Measurements from ENCODE around the gene POLE3. TPM values are rescaled to one million over a fixed set of nuclear protein-coding genes. Genes with fewer than 3 reads are reported as not detected.
"Not testable (repeated sequence)": the region's sequence is repeated elsewhere in the genome, so short reads cannot be mapped to it uniquely, and the experiment has no call there.

POLE3 gene
- total and polyA plus RNA-seq, 2 donors (not counting 3 experiments of a cell fraction or from before 2014, with no cell fraction given): 53.8 to 68.6 TPM

GRCh38 chr9:113380869-113381378 is 29.6 kb downstream of the POLE3 start:
- no TSS peak for BruUV-seq (replicated peaks)
- Histone ChIP-seq H3K27ac (ENCODE audit: insufficient read depth, low read depth, low read length) (no peak overlapping the region), H3K4me1 (ENCODE audit: control insufficient read depth, extremely low read depth, insufficient read depth, low read length) (no peaks in the 10 kb centered on the region), H3K4me2 (ENCODE audit: insufficient read depth, low read length) (no peak overlapping the region), H3K9me1 (replicated peaks; ENCODE audit: control insufficient read depth, extremely low read depth, insufficient read depth, low read length) (no peaks in the 10 kb centered on the region), H3K9ac (replicated peaks; ENCODE audit: extremely low read depth, insufficient read depth, low read length) (no peak overlapping the region), H3K79me2 (ENCODE audit: control insufficient read depth, insufficient read depth, low read length) (no peaks in the 10 kb centered on the region), H3K4me3 (replicated peaks in 1 of 3; ENCODE audit: insufficient read depth in 1 of 3, low read depth in 1 of 3, low read length in 3 of 3) (no peak overlapping the region), H3K9me3 (replicated peaks; ENCODE audit: control insufficient read depth, insufficient read depth, low read length) (no peaks in the 10 kb centered on the region), H3K36me3 (ENCODE audit: control insufficient read depth in 2 of 2, extremely low read depth in 1 of 2, insufficient read depth in 2 of 2, low read length in 2 of 2) (no peaks in the 10 kb centered on the region), H2AFZ (ENCODE audit: low read depth, low read length) (no peak overlapping the region), H3K27me3 (ENCODE audit: control insufficient read depth in 2 of 2, insufficient read depth in 2 of 2, low read length in 2 of 2) (no peaks in the 10 kb centered on the region), H4K20me1 (replicated peaks; ENCODE audit: control insufficient read depth, extremely low read depth, insufficient read depth, low read length) (no peaks in the 10 kb centered on the region)
- no peak for TF ChIP-seq POLR2A (IDR thresholded peaks at IDR 0.05; ENCODE audit: low read depth, low read length)
- TF ChIP-seq POLR2AphosphoS5 (IDR thresholded peaks at IDR 0.05; ENCODE audit: insufficient read depth, low read depth, low read length): no peak
- no peak for TF ChIP-seq GATA2 (IDR thresholded peaks at IDR 0.05; ENCODE audit: insufficient read depth, insufficient read length, low read depth, low read length)
- TF ChIP-seq EZH2 (IDR thresholded peaks at IDR 0.05; ENCODE audit: borderline replicate concordance, low read depth, low read length, severe bottlenecking): no peak
- TF ChIP-seq MYC (IDR thresholded peaks at IDR 0.05; ENCODE audit: low read depth, low read length): no peak
- no peak for TF ChIP-seq CTCF (IDR thresholded peaks at IDR 0.05; ENCODE audit: extremely low read depth in 1 of 2, insufficient read depth in 1 of 2, low read depth in 1 of 2, low read length in 2 of 2)
- no peak for TF ChIP-seq MAX (IDR thresholded peaks at IDR 0.05; ENCODE audit: insufficient read depth, insufficient read length)
- TF ChIP-seq FOS (IDR thresholded peaks at IDR 0.05; ENCODE audit: borderline replicate concordance, insufficient read depth, low read length): no peak
- TF ChIP-seq JUN (IDR thresholded peaks at IDR 0.05; ENCODE audit: borderline replicate concordance, insufficient read depth, insufficient read length, low read depth): no peak
- POLR2A ChIA-PET: no interaction called here
- CTCF ChIA-PET: no interaction called here
- intact Hi-C loops (cut with micrococcal nuclease) (no loop called here), dilution Hi-C loops (cut with MboI; ENCODE audit: extremely low pct_ligation_motif_present, low sequenced_read_pairs) (no loop called here)
- FAIRE-seq (no peak), DNase-seq (ENCODE audit: low read depth, low spot score) (no peak)

- H3K9me1 ChIP-seq (replicated peaks; ENCODE audit: control insufficient read depth, extremely low read depth, insufficient read depth, low read length); dilution Hi-C loops (cut with MboI; ENCODE audit: extremely low pct_ligation_motif_present, low sequenced_read_pairs); DNase-seq (ENCODE audit: low read depth, low spot score); H3K9me3 ChIP-seq (replicated peaks; ENCODE audit: control insufficient read depth, insufficient read depth, low read length); H3K27ac ChIP-seq (ENCODE audit: insufficient read depth, low read depth, low read length); H3K4me3 ChIP-seq (replicated peaks in 1 of 3; ENCODE audit: insufficient read depth in 1 of 3, low read depth in 1 of 3, low read length in 3 of 3); H3K9ac ChIP-seq (replicated peaks; ENCODE audit: extremely low read depth, insufficient read depth, low read length); POLR2A ChIA-PET; FAIRE-seq; H2AFZ ChIP-seq (ENCODE audit: low read depth, low read length); BruUV-seq (replicated peaks); H3K36me3 ChIP-seq (ENCODE audit: control insufficient read depth in 2 of 2, extremely low read depth in 1 of 2, insufficient read depth in 2 of 2, low read length in 2 of 2); H3K4me2 ChIP-seq (ENCODE audit: insufficient read depth, low read length); H3K27me3 ChIP-seq (ENCODE audit: control insufficient read depth in 2 of 2, insufficient read depth in 2 of 2, low read length in 2 of 2); H3K4me1 ChIP-seq (ENCODE audit: control insufficient read depth, extremely low read depth, insufficient read depth, low read length); H4K20me1 ChIP-seq (replicated peaks; ENCODE audit: control insufficient read depth, extremely low read depth, insufficient read depth, low read length); CTCF ChIA-PET; intact Hi-C loops (cut with micrococcal nuclease); H3K79me2 ChIP-seq (ENCODE audit: control insufficient read depth, insufficient read depth, low read length): not testable (repeated sequence)
Measured at GRCh38 chr9:113379829-113380210, 30.7 kb downstream of the POLE3 start.
